Breast epithelium (tissue), 3 donors: ENCODE data around the gene SMCO1.

ENCODE experiments used
- CTCF ChIP-seq, 3 donors: fragments of 450-650 bp; IDR thresholded peaks; one replicate each; pipeline ENCODE4 v1.5.1; 2016 to 2017; ENCODE audit warnings: antibody characterized with exemption in 3 of 3, mild to moderate bottlenecking in 3 of 3, moderate library complexity in 3 of 3
- POLR2A ChIP-seq: fragments of 450-650 bp; IDR thresholded peaks from one replicate; pipeline ENCODE4 v1.6.1; 2016; ENCODE audit warnings: antibody characterized with exemption, mild to moderate bottlenecking, moderate library complexity
- POLR2AphosphoS5 ChIP-seq, 3 donors: sonication (generic); formaldehyde crosslinking; IDR thresholded peaks; one replicate each; pipeline ENCODE4 v1.6.1; 2017; ENCODE audit warnings: antibody characterized with exemption in 3 of 3

- no peak for TF ChIP-seq CTCF (IDR thresholded peaks at IDR 0.05)
- TF ChIP-seq POLR2AphosphoS5 (IDR thresholded peaks at IDR 0.05) = no peak
- no peak for TF ChIP-seq POLR2A
Observed at GRCh38 chr3:196524527-196524926, 9.4 kb upstream of the SMCO1 start.
